Neural crest cell (in vitro differentiated cells): ENCODE data around the gene ARNT2. TPM values are rescaled to one million over a fixed set of nuclear protein-coding genes. Genes with fewer than 3 reads are reported as not detected.

Experiments
- DNase-seq: peaks from one replicate; pipeline ENCODE4 v3.0.0; 2021; ENCODE audit warnings: low read depth, mixed read lengths, low spot score
- H3K27ac Mint-ChIP-seq: one replicate; pipeline ENCODE4 v1.8.0; 2021; ENCODE audit warnings: mild to moderate bottlenecking, mixed read lengths; ENCODE audit not compliant: unreplicated experiment
- H3K27me3 Mint-ChIP-seq: 2 replicates; pipeline ENCODE4 v1.8.0; 2021; ENCODE audit warnings: low read depth, mild to moderate bottlenecking, mixed read lengths
- H3K36me3 Mint-ChIP-seq: 2 replicates; pipeline ENCODE4 v1.8.0; 2021; ENCODE audit warnings: low read depth, mild to moderate bottlenecking, mixed read lengths
- H3K4me1 Mint-ChIP-seq: 2 replicates; pipeline ENCODE4 v1.8.0; 2021; ENCODE audit warnings: mixed read lengths
- H3K4me3 Mint-ChIP-seq: one replicate; pipeline ENCODE4 v1.8.0; 2021; ENCODE audit warnings: mild to moderate bottlenecking, mixed read lengths
- H3K9me3 Mint-ChIP-seq: 2 replicates; pipeline ENCODE4 v1.8.0; 2021; ENCODE audit warnings: mixed read lengths
- total RNA-seq: library from RNA; stranded (reverse); gene quantifications from 2 replicates; pipeline ENCODE4 v1.2.1, GENCODE V29; 2021
- TF ChIP-seq, protein P1 (sequence below): fragments of 200-600 bp; sonication (generic); conservative IDR thresholded peaks from 2 replicates; pipeline ENCODE4 v1.5.0; 2021; ENCODE audit warnings: antibody characterized with exemption, mild to moderate bottlenecking

ARNT2 gene
- total RNA-seq, 1 donor from 2014 or later, result 58.3 TPM

DNA sequence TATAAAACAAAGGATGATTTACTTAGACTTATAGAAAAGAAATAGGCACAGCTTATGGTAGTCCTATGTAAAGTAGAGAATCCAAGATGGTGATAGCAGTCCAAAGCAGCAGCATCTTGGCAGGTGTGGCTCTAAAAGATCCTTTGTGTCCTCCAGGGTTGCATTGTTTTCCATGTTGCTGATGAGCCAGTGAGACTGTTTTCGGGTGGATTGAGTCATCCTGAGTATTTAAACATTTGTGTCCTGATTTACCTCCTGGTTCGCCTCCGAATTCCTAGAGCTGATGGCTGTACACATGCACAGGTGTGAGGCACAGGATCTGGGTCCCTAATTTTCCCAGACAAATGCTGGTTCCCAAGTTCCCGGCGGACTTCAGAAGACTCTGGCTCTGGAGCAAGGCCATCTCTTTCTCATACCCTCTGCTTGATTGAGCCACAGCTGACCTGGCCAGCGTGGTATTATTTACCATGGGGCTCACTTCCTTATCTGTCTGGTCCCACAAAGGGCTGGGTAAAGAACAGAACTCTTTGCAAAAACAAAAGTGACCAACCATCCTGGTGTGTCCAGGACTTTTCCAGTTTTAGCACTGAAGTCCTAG, 51.0 kb downstream of the ARNT2 start:
- Mint-ChIP-seq H3K36me3 (peaks cover 19% of the 10 kb centered on the region), H3K9me3 (peaks cover 5% of the 10 kb centered on the region), H3K4me1 (peaks cover 52% of the 10 kb centered on the region), H3K27me3 (no peaks in the 10 kb centered on the region), H3K27ac (no peak overlapping the region), H3K4me3 (no peak overlapping the region)
- TF ChIP-seq, protein P1, sequence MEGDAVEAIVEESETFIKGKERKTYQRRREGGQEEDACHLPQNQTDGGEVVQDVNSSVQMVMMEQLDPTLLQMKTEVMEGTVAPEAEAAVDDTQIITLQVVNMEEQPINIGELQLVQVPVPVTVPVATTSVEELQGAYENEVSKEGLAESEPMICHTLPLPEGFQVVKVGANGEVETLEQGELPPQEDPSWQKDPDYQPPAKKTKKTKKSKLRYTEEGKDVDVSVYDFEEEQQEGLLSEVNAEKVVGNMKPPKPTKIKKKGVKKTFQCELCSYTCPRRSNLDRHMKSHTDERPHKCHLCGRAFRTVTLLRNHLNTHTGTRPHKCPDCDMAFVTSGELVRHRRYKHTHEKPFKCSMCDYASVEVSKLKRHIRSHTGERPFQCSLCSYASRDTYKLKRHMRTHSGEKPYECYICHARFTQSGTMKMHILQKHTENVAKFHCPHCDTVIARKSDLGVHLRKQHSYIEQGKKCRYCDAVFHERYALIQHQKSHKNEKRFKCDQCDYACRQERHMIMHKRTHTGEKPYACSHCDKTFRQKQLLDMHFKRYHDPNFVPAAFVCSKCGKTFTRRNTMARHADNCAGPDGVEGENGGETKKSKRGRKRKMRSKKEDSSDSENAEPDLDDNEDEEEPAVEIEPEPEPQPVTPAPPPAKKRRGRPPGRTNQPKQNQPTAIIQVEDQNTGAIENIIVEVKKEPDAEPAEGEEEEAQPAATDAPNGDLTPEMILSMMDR, result no peak
- no peak for DNase-seq

DNA sequence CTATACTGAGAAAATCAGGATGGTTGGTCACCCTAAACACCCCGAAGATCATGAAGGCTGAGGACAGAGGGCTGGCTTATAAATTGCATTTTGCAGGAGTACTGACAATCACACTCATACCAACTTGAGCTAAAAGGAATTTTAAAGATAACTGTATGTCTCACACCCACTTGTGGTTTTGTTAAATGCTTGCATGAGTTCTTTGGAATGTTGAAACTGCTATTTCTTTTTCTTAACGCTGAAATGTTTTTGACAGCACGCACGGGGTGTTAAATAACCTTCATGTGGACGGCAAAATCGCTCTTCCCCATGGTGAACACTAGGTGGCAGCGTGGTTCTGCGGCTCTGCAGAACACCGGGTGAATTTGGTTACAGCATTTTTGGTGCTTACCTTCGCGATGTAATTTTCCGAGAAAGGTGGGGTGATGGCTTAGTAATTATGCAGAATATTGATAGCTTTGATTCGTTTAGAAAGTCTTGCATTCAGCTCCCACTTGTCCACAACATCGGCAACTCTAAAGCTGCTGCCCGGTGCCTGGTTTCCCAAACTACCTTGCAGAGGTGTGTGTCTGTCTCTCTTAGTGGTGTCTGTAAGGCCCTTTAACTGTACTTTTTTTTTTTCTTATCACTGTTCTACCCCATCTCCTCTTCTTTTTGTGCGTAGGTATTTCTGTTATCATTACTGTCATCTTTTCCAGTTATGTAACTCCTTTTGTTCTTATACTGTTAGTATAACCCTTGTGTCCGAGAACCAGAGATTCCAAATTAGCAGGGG, 51.7 kb downstream of the ARNT2 start:
- H3K27me3 Mint-ChIP-seq, result no peaks in the 10 kb centered on the region
- no peak overlapping the region for H3K27ac Mint-ChIP-seq
- H3K4me1 Mint-ChIP-seq, result peaks cover 51% of the 10 kb centered on the region
- H3K36me3 Mint-ChIP-seq, result peaks cover 22% of the 10 kb centered on the region
- TF ChIP-seq, protein P1, result peak; percentile 98
- peak; percentile 57 for DNase-seq
- peaks cover 5% of the 10 kb centered on the region for H3K9me3 Mint-ChIP-seq
- H3K4me3 Mint-ChIP-seq, result no peak overlapping the region

DNA sequence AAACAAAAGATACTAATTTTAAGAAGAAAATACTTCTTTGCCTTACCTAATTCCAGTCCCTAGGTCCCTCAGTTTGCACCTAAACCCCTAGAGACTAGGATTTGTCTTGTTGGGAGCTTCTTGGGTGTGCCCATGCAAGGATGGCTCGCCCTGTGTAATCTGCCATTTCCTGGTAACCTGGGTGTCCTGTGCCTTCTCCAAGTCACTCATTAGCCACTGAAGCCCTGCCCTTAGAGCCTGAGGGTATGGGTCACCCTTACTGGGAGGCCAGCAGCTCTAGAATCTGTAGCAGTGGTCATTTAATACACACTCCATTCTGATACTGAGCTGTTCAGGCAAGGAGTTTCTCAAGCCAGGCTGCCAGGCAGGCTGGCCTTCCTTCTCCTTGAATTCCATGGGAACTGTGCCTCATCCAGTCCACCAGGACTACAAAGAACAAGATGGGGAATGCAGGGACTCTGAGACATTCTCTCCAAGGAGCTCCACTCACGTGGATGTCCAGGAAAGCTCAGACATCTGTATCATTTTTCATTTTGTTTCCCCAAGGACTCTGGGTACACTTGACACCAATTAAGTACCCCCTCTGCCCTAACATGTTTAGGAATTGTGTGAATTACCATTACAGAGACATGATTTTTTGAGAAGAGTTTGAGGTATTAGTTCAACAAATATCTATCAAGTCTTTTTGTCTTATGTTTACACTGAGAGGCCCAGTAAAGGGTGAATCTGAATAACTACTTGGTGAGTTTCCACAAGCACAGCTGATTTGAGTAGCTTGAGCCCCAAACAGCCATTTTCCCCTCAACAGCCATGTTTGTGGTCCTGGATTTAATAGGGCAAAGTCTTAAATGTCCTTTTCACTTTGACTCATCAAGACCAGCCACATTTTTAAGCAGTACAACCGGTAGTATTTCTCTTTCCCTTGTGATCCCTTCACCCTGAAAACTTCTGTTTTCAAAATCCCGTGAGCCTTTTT, 52.6 kb downstream of the ARNT2 start:
- H3K4me1 Mint-ChIP-seq, result peaks cover 42% of the 10 kb centered on the region
- TF ChIP-seq, protein P1, result no peak
- H3K36me3 Mint-ChIP-seq, result peaks cover 24% of the 10 kb centered on the region
- H3K4me3 Mint-ChIP-seq, result no peak overlapping the region
- peaks cover under 1% of the 10 kb centered on the region for H3K9me3 Mint-ChIP-seq
- no peaks in the 10 kb centered on the region for H3K27me3 Mint-ChIP-seq
- DNase-seq, result no peak
- no peak overlapping the region for H3K27ac Mint-ChIP-seq

DNA sequence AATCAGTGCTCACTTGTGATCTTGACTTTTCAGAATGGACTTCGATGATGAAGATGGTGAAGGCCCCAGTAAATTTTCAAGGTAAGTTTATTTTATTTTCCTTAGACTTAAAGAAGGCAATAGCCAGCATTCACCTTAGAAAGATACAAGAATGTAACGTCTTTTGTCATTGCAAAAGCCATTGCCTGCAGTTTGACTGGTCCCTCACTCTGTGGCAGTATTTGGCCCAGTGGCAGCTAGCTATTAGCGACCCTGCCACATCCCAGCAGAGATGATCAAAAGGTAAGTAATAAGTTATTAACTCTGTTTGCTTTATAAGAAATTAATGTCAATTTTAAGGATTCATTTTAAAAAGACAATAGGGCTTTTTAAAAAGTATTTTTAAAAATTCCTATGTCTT, 53.7 kb downstream of the ARNT2 start:
- DNase-seq, result no peak
- Mint-ChIP-seq H3K4me1 (peaks cover 35% of the 10 kb centered on the region), H3K36me3 (peaks cover 19% of the 10 kb centered on the region), H3K9me3 (no peaks in the 10 kb centered on the region), H3K4me3 (no peak overlapping the region), H3K27me3 (no peaks in the 10 kb centered on the region), H3K27ac (no peak overlapping the region)
- TF ChIP-seq, protein P1, result no peak

DNA sequence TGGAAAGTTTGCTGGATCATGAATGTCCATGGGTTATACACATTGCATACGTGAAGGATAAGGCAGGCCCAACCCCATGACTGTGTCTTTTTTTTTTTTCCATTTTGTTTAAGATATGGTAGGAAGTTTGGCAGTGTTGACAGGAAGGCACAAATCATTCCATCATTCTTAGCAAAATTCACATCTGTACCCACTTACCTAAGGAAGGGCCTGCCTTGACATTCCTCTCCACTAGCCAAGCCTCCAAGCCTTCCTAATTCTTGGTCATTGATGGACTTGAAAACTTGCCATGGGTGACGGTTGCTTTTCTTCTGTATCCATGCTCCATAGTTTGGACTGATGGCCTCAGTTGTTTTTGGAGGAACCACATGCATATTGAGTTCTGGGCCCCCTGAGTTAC, 54.4 kb downstream of the ARNT2 start:
- Mint-ChIP-seq H3K4me3 (no peak overlapping the region), H3K36me3 (peaks cover 19% of the 10 kb centered on the region), H3K27ac (no peak overlapping the region), H3K9me3 (no peaks in the 10 kb centered on the region), H3K27me3 (no peaks in the 10 kb centered on the region), H3K4me1 (peaks cover 35% of the 10 kb centered on the region)
- DNase-seq, result no peak
- TF ChIP-seq, protein P1, result no peak
